Measurements from ENCODE around the gene SLC15A2.
"Not testable (repeated sequence)": the region's sequence is repeated elsewhere in the genome, so short reads cannot be mapped to it uniquely, and the experiment has no call there.

Gene SLC15A2, protein sequence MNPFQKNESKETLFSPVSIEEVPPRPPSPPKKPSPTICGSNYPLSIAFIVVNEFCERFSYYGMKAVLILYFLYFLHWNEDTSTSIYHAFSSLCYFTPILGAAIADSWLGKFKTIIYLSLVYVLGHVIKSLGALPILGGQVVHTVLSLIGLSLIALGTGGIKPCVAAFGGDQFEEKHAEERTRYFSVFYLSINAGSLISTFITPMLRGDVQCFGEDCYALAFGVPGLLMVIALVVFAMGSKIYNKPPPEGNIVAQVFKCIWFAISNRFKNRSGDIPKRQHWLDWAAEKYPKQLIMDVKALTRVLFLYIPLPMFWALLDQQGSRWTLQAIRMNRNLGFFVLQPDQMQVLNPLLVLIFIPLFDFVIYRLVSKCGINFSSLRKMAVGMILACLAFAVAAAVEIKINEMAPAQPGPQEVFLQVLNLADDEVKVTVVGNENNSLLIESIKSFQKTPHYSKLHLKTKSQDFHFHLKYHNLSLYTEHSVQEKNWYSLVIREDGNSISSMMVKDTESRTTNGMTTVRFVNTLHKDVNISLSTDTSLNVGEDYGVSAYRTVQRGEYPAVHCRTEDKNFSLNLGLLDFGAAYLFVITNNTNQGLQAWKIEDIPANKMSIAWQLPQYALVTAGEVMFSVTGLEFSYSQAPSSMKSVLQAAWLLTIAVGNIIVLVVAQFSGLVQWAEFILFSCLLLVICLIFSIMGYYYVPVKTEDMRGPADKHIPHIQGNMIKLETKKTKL

DNA sequence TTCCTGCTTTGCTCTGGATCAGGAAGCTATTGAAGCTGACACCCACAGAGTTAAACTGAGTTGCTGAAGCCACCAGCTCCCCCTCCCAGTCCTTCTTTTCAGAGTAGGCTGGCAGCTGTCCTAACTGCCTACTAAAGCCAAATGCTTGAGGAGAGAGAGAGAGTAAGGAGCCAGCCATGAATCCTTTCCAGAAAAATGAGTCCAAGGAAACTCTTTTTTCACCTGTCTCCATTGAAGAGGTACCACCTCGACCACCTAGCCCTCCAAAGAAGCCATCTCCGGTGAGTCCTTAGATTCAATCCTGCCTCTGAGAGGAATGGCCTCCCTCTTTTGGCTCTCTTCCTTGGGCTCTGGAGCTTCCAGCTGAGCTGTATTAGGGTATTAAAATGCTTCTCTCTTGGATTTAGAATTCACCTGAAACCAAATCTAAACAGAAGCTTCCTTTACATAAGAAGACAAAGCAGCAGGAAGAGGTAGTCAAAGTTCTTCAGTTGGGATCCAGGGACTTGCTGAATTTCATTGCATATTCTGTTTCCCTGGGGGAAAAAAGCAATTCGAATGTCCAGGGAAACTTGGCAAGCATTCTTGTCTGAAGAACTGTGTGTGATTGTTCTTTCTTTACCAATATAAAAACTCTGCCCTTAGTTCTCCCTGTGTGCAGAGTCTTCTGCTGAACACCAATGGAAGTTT is at the start of gene SLC15A2:
Gene SLC15A2, plus strand, starts transcription at position 101 of the 690 bp plus-strand sequence. Its CDS starts 76 bp downstream, at position 177.
- DNase-seq (ENCODE audit: low spot score), result no peak

DNA sequence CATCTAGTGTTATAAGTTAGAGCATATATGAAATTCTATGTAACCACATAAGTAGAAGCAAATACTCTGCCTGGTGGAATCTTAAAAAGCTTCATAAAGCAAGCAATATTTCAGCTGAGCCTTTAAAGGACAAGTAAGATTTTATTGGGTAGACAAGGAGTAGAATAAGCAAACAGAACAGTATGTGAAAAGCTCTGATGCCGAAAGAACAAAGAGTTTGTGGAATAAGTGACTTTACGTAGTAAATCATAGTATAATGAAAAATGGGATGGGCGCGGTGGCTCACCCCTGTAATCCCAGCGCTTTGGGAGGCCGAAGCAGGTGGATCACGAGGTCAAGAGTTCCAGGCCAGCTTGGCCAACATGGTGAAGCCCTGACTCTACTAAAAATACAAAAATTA is 49.3 kb upstream of the SLC15A2 start:
- DNase-seq (ENCODE audit: low spot score), result no peak

DNA sequence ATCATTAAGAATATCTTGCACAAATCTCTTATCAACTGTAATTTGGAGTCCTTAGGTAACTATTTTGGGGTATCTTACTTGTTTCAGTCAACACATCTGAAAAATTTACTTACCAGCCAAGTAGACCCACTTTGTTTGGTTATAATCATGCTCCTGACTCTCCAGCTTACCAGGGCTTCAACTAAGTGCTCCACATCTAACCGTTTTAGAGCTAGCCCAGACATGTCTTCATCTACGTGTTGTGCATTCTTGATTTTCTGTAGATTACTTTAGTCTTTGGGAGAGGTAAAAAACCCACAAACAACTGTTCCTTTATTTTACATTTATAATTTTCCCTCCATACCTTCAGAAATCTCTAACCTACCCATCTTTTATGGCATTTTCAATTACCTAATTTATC is 41.9 kb upstream of the SLC15A2 start:
- DNase-seq (ENCODE audit: low spot score), result no peak

DNA sequence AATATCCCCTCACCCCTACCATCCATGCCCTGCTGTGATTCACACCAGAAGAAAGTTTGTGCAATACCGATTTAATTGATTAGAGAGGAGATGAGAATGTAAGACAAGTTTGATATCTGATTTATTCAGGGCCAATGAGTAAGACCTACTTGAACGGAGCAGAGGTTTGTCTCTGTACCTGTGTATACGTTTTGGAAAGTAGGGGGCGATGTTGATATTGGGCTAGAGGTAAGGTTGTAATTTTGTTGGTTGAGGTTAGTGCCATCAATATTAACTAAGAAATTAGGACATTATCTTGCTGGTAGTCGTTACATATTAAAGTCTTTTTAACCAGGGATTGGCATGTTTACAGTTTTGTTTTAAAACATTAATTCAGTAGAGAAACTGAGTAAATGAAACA is 38.6 kb upstream of the SLC15A2 start:
- no peak for DNase-seq (ENCODE audit: low spot score)

DNA sequence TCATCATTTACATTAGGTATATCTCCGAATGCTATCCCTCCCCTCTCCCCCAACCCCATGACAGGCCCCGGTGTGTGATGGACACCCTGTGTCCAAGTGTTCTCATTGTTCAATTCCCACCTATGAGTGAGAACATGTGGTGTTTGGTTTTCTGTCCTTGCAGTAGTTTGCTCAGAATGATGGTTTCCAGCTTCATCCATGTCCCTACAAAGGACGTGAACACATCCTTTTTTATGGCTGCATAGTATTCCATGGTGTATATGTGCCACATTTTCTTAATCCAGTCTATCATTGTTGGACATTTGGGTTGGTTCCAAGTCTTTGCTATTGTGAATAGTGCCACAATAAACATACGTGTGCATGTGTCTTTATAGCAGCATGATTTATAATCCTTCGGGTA is 36.4 kb upstream of the SLC15A2 start:
- not testable (repeated sequence) for DNase-seq (ENCODE audit: low spot score)

DNA sequence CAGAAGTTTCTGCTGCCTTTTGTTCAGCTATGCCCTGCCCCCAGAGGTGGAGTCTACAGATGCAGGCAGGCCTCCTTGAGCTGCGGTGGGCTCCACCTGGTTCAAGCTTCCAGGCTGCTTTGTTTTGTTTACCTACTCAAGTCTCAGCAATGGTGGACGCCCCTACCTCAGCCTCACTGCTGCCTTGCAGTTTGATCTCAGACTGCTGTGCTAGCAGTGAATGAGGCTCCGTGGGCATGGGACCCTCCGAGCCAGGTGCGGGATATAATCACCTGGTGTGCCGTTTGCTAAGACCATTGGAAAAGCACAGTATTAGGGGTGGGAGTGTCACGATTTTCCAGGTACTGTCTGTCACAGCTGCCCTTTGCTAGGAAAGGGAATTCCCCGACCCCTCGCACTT is 31.0 kb upstream of the SLC15A2 start:
- DNase-seq (ENCODE audit: low spot score), result not testable (repeated sequence)

DNA sequence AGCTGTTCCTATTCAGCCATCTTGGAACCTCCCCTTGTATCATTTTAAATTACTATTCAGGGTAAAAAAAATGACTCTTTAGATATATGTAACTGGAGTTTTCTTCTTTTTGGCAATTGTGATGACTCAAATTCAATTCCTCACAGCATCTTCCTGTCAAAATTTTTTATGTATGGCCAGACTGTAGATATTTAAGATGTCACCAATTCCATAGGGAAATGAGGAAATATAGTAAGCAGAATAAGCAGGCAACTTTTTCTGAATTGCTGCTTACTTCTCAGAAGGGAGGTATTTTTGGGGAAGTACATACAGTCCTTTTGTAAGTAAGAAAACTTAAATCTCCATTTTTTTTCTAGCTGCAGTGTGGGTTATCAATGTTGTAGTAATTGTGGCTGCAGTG is 30.4 kb upstream of the SLC15A2 start:
- DNase-seq (ENCODE audit: low spot score), result no peak

DNA sequence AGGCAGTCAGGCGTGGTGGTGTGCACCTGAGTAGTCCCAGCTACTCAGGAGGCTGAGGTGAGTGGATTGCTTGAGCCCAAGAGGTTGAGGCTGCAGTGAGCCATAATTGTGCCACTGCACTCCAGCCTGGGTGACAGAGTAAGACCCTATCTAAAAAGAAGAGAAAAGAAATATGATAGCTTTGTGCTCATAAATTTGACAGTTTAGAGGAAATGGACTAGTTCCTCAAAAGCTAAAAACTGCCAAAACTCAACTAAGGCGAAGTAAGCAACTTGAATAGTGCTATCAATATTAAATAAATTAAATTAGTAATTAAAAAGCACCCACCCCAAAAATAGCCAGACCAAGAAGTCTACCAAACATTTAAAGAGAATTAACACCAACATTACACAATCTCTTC is 24.5 kb upstream of the SLC15A2 start:
- DNase-seq (ENCODE audit: low spot score), result no peak

DNA sequence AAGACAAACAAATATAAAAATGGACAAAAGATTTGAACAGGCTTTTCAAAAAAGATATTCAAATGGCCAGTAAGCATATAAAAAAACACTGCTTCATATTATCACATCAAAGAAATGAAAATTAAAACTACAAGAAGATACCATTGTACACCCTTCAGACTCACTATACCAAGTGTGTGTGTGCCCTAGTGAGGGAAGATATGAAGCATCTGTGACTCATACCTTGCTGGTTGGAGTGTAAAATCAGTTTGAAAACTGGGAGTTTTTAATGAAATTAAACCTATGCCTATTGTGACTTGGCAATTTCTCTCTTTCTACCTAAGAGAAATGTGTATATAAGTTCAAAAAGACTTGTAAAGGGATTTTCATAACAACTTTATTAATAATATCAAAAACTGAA is 23.5 kb upstream of the SLC15A2 start:
- no peak for DNase-seq (ENCODE audit: low spot score)

DNA sequence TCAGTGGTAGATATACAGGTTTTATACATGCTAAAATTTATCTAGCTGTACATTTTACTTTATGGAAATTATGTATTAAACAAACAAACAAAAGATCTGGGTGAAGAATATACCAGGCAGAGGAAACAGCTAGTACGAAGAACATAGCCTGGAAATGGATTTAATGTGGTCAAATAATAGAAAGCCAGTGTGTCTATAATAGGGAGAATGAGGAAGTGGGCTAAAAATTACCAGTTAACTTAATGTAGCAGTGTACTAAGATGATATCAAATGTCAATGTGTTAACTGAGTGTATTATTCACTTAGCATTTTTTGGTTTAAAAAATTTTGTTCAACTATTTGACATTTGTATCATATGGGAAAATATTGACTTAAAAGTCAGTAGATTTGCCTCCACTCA is 22.8 kb upstream of the SLC15A2 start:
- no peak for DNase-seq (ENCODE audit: low spot score)

DNA sequence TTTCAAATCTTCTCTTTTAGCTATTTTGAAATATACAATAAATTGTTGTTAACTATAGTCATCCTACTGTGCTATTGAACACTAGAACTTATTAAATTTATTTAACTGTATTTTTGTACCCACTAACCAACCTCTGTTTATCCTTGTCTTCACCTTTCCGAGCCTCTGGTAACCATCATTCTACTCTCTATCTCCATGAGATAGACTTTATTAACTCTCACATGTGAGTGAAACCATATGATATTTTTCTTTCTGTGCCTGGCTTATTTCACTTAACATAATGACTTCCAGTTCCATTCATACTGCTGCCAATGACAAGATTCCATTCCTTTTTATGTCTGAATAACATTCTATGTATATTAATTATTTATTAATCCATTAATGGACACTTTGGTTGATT is 15.8 kb upstream of the SLC15A2 start:
- DNase-seq (ENCODE audit: low spot score), result no peak

DNA sequence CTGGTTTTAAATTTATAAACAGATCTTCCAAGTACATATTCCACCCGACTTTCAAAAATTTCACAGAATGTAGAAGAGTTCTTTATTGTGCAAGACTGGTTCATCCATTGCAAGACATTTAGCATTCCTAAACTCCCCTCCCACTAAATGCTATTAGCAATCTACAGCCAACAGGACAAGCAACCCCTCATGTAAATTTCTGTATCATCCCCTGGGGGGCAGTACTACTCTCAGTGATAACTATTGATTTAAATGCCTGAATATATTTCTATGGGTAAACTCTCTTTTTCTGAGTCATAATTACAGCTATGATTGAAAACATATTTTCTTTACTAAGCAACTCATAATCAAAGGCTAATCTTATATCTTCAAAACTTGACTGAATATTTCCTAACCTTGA is 10.7 kb upstream of the SLC15A2 start:
- DNase-seq (ENCODE audit: low spot score), result no peak

DNA sequence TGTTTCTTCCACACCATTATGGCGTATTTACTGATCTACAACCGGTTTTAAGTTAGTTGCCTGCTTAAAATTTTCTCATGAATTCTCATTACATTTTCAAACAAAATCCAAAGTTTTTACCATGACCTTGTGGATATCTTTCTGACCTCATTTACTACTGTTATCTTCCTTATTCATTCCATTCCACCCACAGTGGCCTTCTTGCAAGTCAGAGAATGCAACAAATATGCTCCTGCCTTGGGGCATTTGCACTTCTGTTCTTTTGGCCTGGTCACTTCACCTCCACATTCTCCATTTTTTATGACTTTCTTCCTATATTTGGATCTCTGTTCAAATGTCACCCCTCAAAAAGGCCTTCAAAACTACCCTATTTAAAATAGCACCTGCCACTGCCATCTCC is 8.8 kb upstream of the SLC15A2 start:
- no peak for DNase-seq (ENCODE audit: low spot score)

DNA sequence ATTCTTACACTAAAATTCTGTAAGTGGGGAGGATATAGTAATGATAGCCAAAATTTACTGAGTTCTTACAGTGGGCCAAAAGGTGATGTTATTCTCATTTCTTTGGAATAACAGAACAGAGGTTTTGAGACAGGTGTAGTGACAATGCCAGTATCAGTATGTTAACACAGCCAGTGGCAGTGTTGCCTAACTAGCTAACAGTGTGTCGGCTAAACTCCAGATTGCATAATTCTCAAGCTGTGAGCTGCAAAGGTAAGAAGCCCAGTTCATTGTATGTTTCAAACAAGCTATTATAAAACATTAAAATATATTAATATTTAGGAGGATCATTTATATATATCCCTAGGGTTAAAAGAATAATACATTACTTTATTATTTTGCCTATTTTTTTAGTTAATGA is 920 bp downstream of the SLC15A2 start:
- DNase-seq (ENCODE audit: low spot score), result no peak

DNA sequence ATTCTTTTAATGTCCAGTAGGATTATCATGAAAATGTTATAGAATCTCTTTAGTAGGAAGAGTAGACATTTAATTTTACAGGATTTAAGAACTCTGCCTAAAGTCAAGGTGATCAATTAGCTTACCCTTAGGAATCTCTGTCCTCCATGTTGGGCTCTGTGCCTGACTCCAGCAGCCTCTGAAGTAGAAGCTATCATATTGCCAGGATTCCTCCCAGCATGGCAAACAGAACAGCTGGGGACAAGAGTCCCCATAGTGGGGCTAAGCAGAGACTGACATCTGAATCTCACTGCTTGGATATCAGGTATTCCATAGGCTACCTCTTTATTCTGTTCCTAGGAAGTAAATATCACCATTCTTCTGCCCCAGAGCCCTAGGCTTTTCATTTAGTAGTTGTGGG is 1.5 kb downstream of the SLC15A2 start:
- no peak for DNase-seq (ENCODE audit: low spot score)

DNA sequence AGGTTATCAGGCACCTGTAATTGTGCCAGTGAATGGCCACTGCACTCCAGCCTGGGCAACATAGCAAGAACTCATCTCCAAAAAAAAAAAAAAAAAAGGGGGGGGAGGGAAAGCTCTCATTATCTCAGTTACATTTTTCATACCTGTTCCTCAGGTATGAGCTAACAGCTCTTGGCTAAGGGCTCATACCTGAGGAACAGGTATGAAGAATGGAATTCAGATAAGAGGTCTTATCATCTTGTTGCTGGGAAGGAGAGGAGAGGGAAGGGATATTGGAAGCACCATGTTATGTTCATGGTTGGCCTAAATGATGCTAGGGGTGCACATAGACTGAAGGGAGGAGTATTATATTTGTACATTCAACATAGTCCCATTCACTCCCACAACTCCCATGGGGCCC is 2.6 kb downstream of the SLC15A2 start:
- no peak for DNase-seq (ENCODE audit: low spot score)

DNA sequence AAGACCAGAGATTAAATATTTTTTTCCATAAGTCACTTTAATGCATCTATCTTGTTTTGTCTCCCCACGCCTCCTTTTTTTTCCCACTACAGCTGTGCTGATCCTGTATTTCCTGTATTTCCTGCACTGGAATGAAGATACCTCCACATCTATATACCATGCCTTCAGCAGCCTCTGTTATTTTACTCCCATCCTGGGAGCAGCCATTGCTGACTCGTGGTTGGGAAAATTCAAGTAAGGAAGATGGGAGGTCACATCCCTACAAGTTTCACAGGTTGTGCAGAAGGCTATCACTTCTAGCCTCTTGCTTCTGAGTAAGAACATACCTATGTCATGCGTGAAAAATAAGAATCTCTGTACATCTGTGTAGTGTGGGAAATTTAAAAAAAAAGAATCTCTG is 3.1 kb downstream of the SLC15A2 start:
- no peak for DNase-seq (ENCODE audit: low spot score)

DNA sequence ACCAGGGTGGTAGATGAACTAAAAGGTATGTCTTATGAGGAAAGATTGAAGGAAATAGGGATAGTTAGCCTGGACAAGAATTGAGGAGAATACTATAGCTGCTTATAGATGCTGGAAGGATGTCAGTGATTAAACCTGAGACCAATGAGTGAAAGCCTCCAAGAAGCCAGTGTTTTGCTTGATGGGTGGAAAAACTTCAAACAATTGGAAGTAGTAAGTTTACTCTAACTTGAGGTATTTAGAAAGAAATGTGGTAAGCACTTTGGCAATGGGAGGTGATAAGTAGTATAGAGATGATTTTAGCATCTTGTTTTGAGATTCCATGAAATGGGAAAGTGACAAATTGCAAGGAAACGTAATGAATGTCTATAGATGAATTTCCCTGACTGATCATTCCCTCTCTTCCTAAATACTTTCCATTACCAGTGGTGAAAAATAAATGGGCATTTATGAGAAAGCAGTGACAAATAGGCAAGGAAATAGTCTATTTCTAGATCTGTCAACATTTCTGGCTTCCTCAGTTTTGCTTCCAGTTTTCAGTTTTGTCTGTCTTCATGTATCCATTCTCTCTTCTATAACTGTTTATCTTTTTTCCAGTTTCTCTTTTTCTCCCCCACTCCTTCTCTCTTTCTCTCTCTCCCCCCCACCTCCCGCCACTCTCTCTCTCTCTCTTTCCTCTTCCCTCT is 19.2 kb downstream of the SLC15A2 start:
- DNase-seq (ENCODE audit: low spot score), result no peak

DNA sequence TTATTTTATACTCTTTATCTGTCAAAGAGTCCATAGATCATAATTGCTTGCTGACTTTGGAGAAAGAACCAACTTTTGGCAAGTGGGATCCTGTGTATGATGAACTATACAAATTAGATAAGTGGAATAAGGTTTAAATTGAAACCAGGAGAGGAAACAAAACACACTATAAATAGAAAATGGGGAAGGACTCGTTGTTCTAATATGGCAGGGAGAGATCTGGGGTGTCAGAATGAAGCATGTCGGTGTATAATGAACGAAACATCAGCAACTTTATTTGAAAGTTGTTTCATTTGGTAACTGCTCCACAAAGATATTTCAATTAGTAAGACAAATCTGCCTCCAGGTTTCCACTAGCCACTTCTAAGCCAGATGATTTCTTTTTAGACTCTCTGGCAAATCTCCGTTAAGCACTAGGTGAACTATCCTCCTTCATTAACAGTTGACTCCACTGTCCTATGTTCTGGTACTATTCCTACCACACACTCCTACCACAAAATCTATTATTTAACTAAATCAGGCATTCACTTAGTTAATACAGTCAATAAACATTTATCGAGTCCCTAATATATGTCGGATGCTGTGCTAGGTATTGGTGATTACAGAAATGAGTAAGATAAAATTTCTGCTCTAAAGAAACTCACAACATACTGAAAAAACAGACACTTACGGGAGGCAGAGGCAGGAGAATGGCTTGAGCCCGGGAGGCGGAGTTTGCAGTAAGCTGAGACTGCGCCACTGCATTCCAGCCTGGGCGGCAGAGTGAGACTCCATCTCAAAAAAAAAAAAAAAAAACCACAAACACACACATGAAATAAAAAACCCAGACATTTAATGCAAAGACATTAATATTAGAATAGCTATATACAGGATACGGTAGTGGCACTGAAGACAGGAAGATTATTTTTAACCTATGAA is 20.1 kb downstream of the SLC15A2 start:
- no peak for DNase-seq (ENCODE audit: low spot score)

DNA sequence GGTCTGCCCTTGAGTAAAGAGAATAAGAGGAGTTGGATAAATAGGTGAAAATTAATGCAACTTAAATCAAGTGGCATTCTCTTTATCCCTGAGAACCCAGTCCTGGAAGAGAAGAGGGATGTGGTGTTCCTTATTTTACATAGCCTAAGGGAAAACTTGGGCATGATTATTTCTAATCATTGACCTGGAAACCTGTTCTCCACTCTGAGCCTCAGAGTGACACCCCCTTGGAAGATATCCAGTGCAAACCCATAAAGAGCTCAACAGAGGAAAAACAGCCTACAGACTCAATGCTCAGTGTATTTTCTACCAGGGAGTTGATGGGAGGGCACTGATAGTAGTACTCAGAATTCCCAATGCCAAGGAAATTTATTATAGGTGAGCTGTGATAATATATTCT is 22.0 kb downstream of the SLC15A2 start:
- DNase-seq (ENCODE audit: low spot score), result no peak

DNA sequence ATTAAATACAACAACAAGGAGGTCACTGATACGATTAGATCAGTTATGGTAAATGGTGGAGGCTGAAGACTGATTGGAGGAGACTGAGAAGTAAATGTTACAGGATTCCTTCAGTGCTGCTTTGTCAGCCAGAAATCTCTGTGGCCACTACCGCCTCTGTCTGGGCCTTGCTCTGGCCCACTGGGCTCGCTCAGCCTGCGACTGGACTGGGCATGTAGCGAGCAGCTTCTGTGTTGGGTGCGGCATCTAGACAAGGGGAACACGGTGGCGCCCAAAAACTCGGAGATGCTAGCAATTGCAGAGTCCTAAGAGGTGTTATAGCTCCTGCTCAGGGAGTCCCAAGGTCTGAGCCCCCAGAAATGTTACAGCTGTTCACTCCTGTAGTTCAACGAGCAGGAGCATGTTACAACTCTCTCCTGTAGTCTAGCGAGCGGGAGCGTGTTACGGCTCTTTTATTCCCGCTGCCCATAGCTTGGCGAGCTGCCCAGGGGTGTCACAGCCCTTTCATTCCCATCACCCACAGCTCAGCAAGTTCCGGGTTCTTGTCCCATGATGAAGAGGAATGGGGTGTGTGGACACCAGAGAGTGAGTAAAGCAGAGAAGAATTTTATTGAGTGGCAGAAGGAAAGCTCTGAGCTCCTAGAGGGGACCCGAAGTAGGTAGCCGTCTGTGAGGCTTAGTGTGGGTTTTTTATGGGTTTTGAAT is 24.7 kb downstream of the SLC15A2 start:
- DNase-seq (ENCODE audit: low spot score), result no peak

Data from CD4-positive, alpha-beta T cell treated with Interleukin-15 for 4 hours (primary cell).